ENCODE measurements around the gene ABCC11. TPM values are rescaled to one million over a fixed set of nuclear protein-coding genes. Genes with fewer than 3 reads are reported as not detected.

Gene ABCC11
- total and polyA plus RNA-seq, 10 donors, result 0.05 to 0.37 (median 0.18) TPM; not detected in 4

GRCh38 chr16:48234630-48235029 lies 12.7 kb downstream of the ABCC11 start:
- no peaks in the 10 kb centered on the region for H3K4me1 ChIP-seq
- H3K4me3 ChIP-seq, result no peak overlapping the region
- intact Hi-C loops (cut with DNase I; ENCODE audit: low total_unique reads), result no loop called here
- no peaks in the 10 kb centered on the region for H3K9me3 ChIP-seq
- TF ChIP-seq POLR2A (IDR thresholded peaks at IDR 0.05), result no peak
- TF ChIP-seq CTCF (IDR thresholded peaks at IDR 0.05 in 8 of 11, conservative IDR thresholded peaks at IDR 0.05 in 3 of 11), result no peak
- TF ChIP-seq POLR2AphosphoS5 (IDR thresholded peaks at IDR 0.05), result no peak
- peaks cover 0 to 11% (median 0%) of the 10 kb centered on the region in 7 donors for H3K27me3 ChIP-seq (replicated peaks in 1 of 7)
- no peak for DNase-seq
- no peak overlapping the region for H3K27ac ChIP-seq
- no peaks in the 10 kb centered on the region for H3K36me3 ChIP-seq

- intact Hi-C loops (cut with DNase I; ENCODE audit: low total_unique reads), result no loop called here
- Histone ChIP-seq H3K27me3 (replicated peaks in 1 of 7) (peaks cover 0 to 11% (median 0%) of the 10 kb centered on the region in 7 donors), H3K4me1 (no peaks in the 10 kb centered on the region), H3K27ac (no peak overlapping the region), H3K4me3 (no peak overlapping the region), H3K36me3 (no peaks in the 10 kb centered on the region), H3K9me3 (no peaks in the 10 kb centered on the region)
- DNase-seq, result no peak
- TF ChIP-seq POLR2A (IDR thresholded peaks at IDR 0.05) (no peak), POLR2AphosphoS5 (IDR thresholded peaks at IDR 0.05) (no peak), CTCF (IDR thresholded peaks at IDR 0.05 in 8 of 11, conservative IDR thresholded peaks at IDR 0.05 in 3 of 11) (no peak)
- WGBS, 5 donors, result 92 to 96% (median 93%) methylated on average over 2 of the region's 2 CpGs
These were observed 14.8 kb downstream of the ABCC11 start for GRCh38 chr16:48232493-48233040.

- Histone ChIP-seq H3K4me1 (no peaks in the 10 kb centered on the region), H3K4me3 (no peak overlapping the region), H3K9me3 (no peaks in the 10 kb centered on the region), H3K27me3 (replicated peaks in 1 of 7) (peaks cover 0 to 11% (median 0%) of the 10 kb centered on the region in 7 donors), H3K36me3 (no peaks in the 10 kb centered on the region), H3K27ac (no peak overlapping the region)
- intact Hi-C loops (cut with DNase I; ENCODE audit: low total_unique reads), result no loop called here
- no peak for DNase-seq
- 41 to 50% (median 44%) methylated on average over 11 of the region's 11 CpGs for WGBS, 5 donors
- TF ChIP-seq CTCF (IDR thresholded peaks at IDR 0.05 in 8 of 11, conservative IDR thresholded peaks at IDR 0.05 in 3 of 11) (peak in 5 of 11 experiments; percentile 7 to 31 (median 20)), POLR2AphosphoS5 (IDR thresholded peaks at IDR 0.05) (no peak)
These were observed 15.4 kb downstream of the ABCC11 start for GRCh38 chr16:48231727-48232492.

GRCh38 chr16:48225456-48225855 lies 21.9 kb downstream of the ABCC11 start:
- WGBS, 5 donors, result 82 to 89% (median 87%) methylated on average over 5 of the region's 5 CpGs
- intact Hi-C loops (cut with DNase I; ENCODE audit: low total_unique reads), result no loop called here
- Histone ChIP-seq H3K4me1 (no peaks in the 10 kb centered on the region), H3K27me3 (replicated peaks in 1 of 7) (peaks cover 0 to 9% (median 0%) of the 10 kb centered on the region in 7 donors), H3K27ac (no peak overlapping the region), H3K4me3 (no peak overlapping the region), H3K9me3 (no peaks in the 10 kb centered on the region), H3K36me3 (no peaks in the 10 kb centered on the region)
- TF ChIP-seq CTCF (IDR thresholded peaks at IDR 0.05 in 8 of 11, conservative IDR thresholded peaks at IDR 0.05 in 3 of 11), result no peak
- DNase-seq, result no peak

Measured in spleen (tissue), 11 donors.